ENCODE results near the gene CCT7.

Gene CCT7

DNA sequence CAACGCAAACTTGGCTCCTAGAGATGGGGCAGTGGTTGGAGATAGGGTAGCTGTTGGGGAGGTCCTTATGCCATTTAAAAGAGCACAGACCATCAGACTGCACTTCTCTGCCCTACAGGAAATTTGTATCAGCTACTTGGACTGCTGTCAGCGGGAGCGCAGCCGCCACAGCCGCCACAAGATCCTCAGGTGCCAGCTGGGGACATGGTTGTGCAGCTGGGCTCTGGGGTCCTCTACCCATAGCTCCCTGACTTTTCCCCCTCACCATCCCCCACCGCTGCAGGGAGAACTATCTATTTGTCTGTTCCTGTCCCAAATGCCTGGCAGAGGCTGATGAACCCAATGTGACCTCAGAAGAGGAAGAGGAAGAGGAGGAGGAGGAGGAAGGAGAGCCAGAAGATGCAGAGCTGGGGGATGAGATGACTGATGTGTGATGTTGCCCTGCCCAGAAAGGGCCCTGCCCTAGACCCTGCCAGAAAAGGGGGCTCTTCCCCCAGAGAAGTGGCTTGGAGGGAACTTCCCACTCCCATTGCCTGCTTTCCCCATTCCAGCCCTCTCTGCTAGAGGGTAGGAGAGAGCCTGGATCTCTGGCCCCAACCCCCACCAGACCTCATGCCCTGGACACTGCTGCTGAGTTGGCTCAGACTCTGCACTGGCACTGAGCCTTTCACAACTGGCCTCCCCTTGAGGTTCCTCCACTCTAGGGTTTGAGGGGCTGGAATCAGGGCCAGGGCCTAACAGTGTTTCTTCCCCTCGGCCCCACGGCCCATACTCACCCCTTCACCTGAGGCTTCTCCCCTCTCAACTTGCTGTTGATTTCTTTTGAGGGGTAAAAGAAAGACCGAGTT lies 8.4 kb upstream of the CCT7 start:
- DNase-seq (ENCODE audit: low spot score) = no peak

GRCh38 chr2:73227086-73227485 lies 7.0 kb upstream of the CCT7 start:
- no peak for DNase-seq (ENCODE audit: low spot score)

- no peak for DNase-seq (ENCODE audit: low spot score)
These were observed 5.5 kb upstream of the CCT7 start for GRCh38 chr2:73228631-73229030.

DNA sequence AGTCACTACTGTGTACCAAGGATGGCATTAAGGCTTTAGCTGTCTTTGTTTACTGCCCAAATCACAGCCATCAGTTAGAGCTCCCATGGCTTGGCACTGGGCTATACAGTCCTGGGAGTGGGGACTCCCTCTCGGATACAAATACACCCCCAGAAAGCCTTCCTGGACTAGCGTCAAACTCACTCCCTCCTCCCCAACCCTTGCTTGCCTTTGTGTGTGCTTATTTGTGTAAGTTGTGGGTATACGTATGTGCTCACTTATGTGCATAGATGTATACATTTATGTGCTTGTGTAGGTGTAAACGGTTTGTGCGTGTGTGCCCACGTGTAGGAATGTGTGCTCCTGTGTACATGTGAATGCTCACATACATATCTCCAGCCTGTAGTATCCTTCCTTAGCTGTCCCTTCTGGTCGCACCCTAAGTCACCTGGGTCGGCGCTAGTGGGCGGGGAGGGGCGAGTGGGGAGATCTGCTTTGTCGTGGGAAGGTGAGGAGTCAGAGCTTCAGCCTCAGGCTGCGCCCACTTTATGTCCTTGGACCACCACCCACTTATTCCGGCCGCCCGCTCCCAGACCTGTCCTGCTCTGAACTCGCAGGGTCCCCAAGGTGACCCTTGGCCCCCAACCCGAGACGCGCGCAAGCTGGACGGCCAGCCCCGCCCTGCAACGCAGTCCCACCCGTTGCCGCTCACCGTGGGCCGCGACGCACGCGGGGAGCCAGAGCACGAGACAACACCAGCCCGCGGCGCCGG lies 1.5 kb upstream of the CCT7 start:
- peak; percentile 35 for DNase-seq (ENCODE audit: low spot score)

GRCh38 chr2:73233154-73233931 lies 765 bp upstream of the CCT7 start, which contains the start of gene PRADC1:
Gene PRADC1, minus strand, starts transcription at chr2:73233239. Its CDS starts 79 bp downstream, at chr2:73233160.
- peak; percentile 98 for DNase-seq (ENCODE audit: low spot score)

- no peak for DNase-seq (ENCODE audit: low spot score)
These were observed 1.4 kb downstream of the CCT7 start for GRCh38 chr2:73235315-73236028.

- DNase-seq (ENCODE audit: low spot score) = no peak
These were observed 3.1 kb downstream of the CCT7 start for GRCh38 chr2:73237168-73237567.

- no peak for DNase-seq (ENCODE audit: low spot score)
These were observed 4.0 kb downstream of the CCT7 start for GRCh38 chr2:73238149-73238548.

- no peak for DNase-seq (ENCODE audit: low spot score)
These were observed 4.9 kb downstream of the CCT7 start for GRCh38 chr2:73238976-73239375.

GRCh38 chr2:73239776-73240175 lies 5.7 kb downstream of the CCT7 start:
- no peak for DNase-seq (ENCODE audit: low spot score)

DNA sequence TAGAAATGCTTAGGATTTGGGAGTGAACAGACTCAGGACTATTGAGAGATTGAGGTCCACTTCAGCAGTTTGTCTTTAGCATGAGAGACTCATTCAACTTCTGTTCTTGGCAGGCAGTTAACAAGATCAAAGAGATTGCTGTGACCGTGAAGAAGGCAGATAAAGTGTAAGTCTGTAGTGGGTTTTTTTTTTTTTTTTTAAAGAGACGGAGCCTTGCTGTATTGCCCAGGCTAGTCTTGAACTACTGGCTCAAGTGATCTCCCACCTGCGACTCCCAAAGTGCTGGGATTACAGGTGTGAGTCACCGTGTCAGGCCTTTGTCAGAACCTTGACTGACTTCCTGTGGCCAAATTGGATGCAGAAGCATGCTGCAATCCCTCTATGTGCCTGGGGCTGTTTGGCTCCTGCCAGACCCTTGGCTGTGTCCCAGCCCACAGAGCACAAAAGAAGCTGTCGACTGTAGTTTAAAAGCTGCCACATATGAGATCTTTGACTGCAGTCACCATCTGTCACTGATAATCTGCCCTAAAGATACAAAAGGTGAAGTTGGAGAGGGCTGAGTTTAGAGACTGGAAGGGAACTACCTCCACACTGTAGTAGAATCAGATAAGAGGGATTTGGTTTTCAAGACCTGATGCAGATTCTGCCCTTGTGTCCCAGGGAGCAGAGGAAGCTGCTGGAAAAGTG lies 9.9 kb downstream of the CCT7 start:
- DNase-seq (ENCODE audit: low spot score) = no peak

DNA sequence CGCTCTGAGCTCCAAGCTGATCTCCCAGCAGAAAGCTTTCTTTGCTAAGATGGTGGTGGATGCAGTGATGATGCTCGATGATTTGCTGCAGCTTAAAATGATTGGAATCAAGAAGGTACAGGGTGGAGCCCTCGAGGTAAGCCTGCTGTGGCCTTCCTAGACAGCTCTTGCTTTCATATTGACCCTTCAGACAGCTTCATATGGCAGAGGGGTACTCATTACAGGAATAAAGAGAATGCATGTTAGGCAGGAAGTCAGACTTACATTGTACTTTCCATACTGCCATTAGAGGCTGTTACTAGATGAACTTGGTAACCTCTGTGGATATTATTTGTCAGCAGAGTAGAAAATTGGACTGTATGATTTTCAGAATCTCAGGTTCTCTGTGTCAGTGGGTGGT lies 10.5 kb downstream of the CCT7 start:
- no peak for DNase-seq (ENCODE audit: low spot score)

DNA sequence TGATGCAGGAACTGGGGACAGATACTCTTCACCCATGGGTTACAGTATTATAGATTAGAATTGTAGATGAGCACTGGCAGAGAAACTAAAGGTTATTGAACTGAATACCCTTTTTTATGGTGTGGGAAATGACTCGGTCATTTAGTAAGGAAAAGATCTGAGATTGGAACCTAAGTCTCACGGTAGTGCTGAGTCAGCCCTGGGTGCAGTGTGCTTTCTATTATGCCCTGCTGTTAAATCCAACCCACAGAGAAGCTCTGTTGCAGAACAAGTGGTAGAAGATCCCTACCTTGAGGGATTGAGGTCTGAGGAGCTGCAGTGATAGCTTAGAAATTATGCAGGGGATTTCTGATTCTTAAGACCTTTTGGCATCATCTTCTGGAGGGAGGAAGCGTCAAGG lies 12.7 kb downstream of the CCT7 start:
- DNase-seq (ENCODE audit: low spot score) = no peak

GRCh38 chr2:73249636-73250035 lies 15.5 kb downstream of the CCT7 start:
- no peak for DNase-seq (ENCODE audit: low spot score)

DNA sequence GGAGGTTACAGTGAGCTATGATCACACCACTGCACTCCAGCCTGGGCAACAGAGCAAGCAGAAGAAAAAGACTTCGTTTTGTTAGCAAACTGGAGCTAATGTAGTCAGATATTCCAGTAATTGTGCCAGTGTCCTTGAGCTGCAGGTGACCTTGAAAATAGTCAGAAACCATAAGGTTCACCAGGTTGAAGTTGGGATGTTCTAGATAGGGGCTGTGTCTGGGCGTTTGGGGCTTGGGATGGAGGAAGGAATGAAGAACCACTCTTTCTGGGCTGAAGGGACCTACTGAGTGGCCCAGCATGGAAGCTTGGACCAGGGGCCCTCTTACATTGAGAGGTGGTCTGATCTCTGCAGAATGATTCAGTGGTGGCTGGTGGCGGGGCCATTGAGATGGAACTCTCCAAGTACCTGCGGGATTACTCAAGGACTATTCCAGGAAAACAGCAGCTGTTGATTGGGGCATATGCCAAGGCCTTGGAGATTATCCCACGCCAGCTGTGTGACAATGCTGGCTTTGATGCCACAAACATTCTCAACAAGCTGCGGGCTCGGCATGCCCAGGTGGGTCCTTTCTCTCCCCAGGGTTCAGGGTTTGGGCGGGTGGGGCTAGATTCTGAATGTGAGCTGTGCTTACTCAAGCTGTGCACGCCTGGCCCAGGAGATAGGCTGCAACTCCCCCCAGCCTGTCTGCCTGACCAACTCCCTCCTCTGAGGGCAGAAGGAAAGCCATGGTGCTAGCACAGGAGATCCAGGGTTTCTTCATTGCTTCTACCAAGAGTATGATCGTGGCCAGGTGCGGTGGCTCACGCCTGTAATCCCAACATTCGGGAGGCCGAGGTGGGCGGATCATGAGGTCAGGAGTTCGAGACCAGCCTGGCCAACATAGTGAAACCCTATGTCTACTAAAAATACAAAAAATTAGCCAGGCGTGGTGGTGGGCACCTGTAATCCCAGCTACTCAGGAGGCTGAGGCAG lies 17.1 kb downstream of the CCT7 start:
- no peak for DNase-seq (ENCODE audit: low spot score)

GRCh38 chr2:73252238-73253027 lies 18.3 kb downstream of the CCT7 start:
- DNase-seq (ENCODE audit: low spot score) = no peak

DNA sequence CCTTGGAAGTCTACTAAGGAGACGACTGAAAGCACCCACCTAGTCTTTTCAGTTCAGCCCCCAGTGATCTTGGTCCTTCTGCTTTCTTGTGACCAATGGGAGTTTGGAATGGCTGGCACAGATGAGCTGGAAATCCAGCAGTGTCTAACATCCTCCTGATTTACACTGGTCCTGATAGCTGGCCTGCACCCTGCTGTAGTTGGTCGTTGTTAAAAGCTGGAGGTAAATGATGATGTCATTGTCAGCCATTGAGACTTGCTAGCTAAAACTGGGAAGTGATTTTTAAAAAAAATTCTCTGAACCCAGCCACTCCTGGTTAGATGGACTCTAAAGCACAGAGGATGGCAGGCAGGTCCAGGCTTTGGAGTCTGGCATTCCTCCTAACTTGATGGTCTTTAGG lies 19.3 kb downstream of the CCT7 start:
- no peak for DNase-seq (ENCODE audit: low spot score)

GRCh38 chr2:73253901-73254300 lies 19.8 kb downstream of the CCT7 start:
- no peak for DNase-seq (ENCODE audit: low spot score)

- DNase-seq (ENCODE audit: low spot score) = no peak
These were observed 20.4 kb downstream of the CCT7 start for GRCh38 chr2:73254343-73255006.
